B cell (primary cell): ENCODE results near the gene CCDC106. TPM values are rescaled to one million over a fixed set of nuclear protein-coding genes. Genes with fewer than 3 reads are reported as not detected.

ENCODE experiments used
- ATAC-seq: fragments of 200-7000 bp; cut with Tn5 transposase; one replicate; pipeline ENCODE4 v1.10.0; 2021; ENCODE audit warnings: low read depth, mild to moderate bottlenecking, moderate number of reproducible peaks, moderate library complexity
- CTCF ChIA-PET: fragments of 350-600 bp; sonication (Branson Sonifier 250); formaldehyde crosslinking; loops from one replicate; lab custom pipeline; 2021; ENCODE audit warnings: antibody characterized with exemption, inconsistent platforms; lab: Charles Lee
- POLR2A ChIA-PET: fragments of 350-600 bp; sonication (Branson Sonifier 250); formaldehyde crosslinking; loops from one replicate; lab custom pipeline; 2021; ENCODE audit warnings: antibody characterized with exemption; lab: Charles Lee
- DNase-seq: peaks from one replicate; pipeline ENCODE4 v3.0.0; 2013
- H2AFZ ChIP-seq: 2 replicates; pipeline ENCODE4 v1.6.1; 2012; ENCODE audit warnings: mild to moderate bottlenecking, low read depth, low read length; ENCODE audit not compliant: insufficient read depth, poor library complexity, severe bottlenecking
- H3K27ac ChIP-seq, 2 donors: 1 replicate in 1 of 2; 2 replicates in 1 of 2; pipeline ENCODE4 v1.5.1; 2012 to 2013; ENCODE audit warnings: low read length in 2 of 2, mild to moderate bottlenecking in 2 of 2, moderate library complexity in 1 of 2
- H3K27me3 ChIP-seq, 4 experiments: fragments of 200-600 bp in 1 of 4; sonication (generic) in 1 of 4; replicated peaks in 1 of 4; 1 replicate in 2 of 4; 2 replicates in 2 of 4; pipeline versions ENCODE4 v1.6.1 to v1.7.0; 2013 to 2016; ENCODE audit warnings: low read length in 3 of 4, mild to moderate bottlenecking in 2 of 4, mixed read lengths in 1 of 4, moderate library complexity in 1 of 4; ENCODE audit not compliant: insufficient read depth in 4 of 4, control insufficient read depth in 3 of 4; ENCODE audit errors: control extremely low read depth in 1 of 4
- H3K36me3 ChIP-seq, 2 experiments: replicated peaks in 1 of 2; 1 replicate in 1 of 2; 2 replicates in 1 of 2; pipeline versions ENCODE4 v1.6.1 to v1.7.1; 2013; ENCODE audit warnings: low read length in 1 of 2; ENCODE audit not compliant: insufficient read depth in 2 of 2, control insufficient read depth in 1 of 2; ENCODE audit errors: control extremely low read depth in 1 of 2, extremely low read depth in 1 of 2
- H3K4me1 ChIP-seq, 2 donors: fragments of 200-600 bp in 1 of 2; sonication (generic) in 1 of 2; 1 replicate in 1 of 2; 2 replicates in 1 of 2; pipeline versions ENCODE4 v1.5.1 to v1.6.1; 2013 to 2017; ENCODE audit warnings: low read length in 2 of 2; ENCODE audit not compliant: control insufficient read depth in 2 of 2, insufficient read depth in 2 of 2
- H3K4me2 ChIP-seq: replicated peaks from 2 replicates; pipeline ENCODE3; 2012; ENCODE audit warnings: mild to moderate bottlenecking, low read depth, low read length; ENCODE audit not compliant: poor library complexity, severe bottlenecking
- H3K4me3 ChIP-seq, 5 experiments: fragments of 200-600 bp in 1 of 5; sonication (generic) in 1 of 5; 1 replicate in 3 of 5; 2 replicates in 2 of 5; pipeline versions ENCODE4 v1.5.1 to v1.7.0; 2011 to 2016; ENCODE audit warnings: low read length in 4 of 5, mild to moderate bottlenecking in 4 of 5, low read depth in 2 of 5, control low read depth in 1 of 5, moderate library complexity in 1 of 5; ENCODE audit not compliant: insufficient read depth in 1 of 5; ENCODE audit errors: control extremely low read depth in 1 of 5, extremely low read depth in 1 of 5
- H3K79me2 ChIP-seq: fragments of 200-600 bp; sonication (generic); one replicate; pipeline ENCODE4 v1.6.0; 2016; ENCODE audit warnings: low read length; ENCODE audit not compliant: control insufficient read depth, insufficient read depth
- H3K9ac ChIP-seq: fragments of 200-600 bp; sonication (generic); 2 replicates; pipeline ENCODE4 v1.6.1; 2017; ENCODE audit warnings: mild to moderate bottlenecking, low read length, moderate library complexity
- H3K9me3 ChIP-seq, 3 donors: one replicate each; pipeline versions ENCODE4 v1.6.1 to v1.7.1; 2013; ENCODE audit warnings: low read length in 2 of 3; ENCODE audit not compliant: control insufficient read depth in 2 of 3, insufficient read depth in 1 of 3; ENCODE audit errors: control extremely low read depth in 1 of 3
- H4K20me1 ChIP-seq: 2 replicates; pipeline ENCODE4 v1.6.0; 2012; ENCODE audit warnings: mild to moderate bottlenecking, low read length; ENCODE audit not compliant: insufficient read depth, control insufficient read depth, poor library complexity, severe bottlenecking
- H3K27ac Mint-ChIP-seq: one replicate; pipeline ENCODE4 v1.8.0; 2021; ENCODE audit warnings: mixed read lengths
- H3K27me3 Mint-ChIP-seq: one replicate; pipeline ENCODE4 v1.8.0; 2021; ENCODE audit warnings: mixed read lengths
- H3K4me1 Mint-ChIP-seq: one replicate; pipeline ENCODE4 v1.8.0; 2021; ENCODE audit warnings: mixed read lengths
- H3K4me3 Mint-ChIP-seq: one replicate; pipeline ENCODE4 v1.8.0; 2021; ENCODE audit warnings: mixed read lengths
- H3K9me3 Mint-ChIP-seq: one replicate; pipeline ENCODE4 v1.8.0; 2022; ENCODE audit warnings: mixed read lengths; ENCODE audit not compliant: insufficient read depth
- EZH2 ChIP-seq: IDR thresholded peaks from 2 replicates; pipeline ENCODE4 v1.6.1; 2012; ENCODE audit warnings: borderline replicate concordance, low read depth, mild to moderate bottlenecking, moderate library complexity, low read length; ENCODE audit not compliant: insufficient read depth, poor library complexity, severe bottlenecking
- WGBS: methylation state at CpG from one replicate; pipeline ENCODE4 v1.1.5; 2013; ENCODE audit warnings: missing lambda C conversion rate; ENCODE audit not compliant: insufficient coverage; 5-methylcytosine and 5-hydroxymethylcytosine counted together
- intact Hi-C: fragments of 100-400 bp; cut with micrococcal nuclease; formaldehyde crosslinking; loops from one replicate; pipeline ENCODE4 v1.10.0; 2022
- polyA plus RNA-seq: library from polyadenylated mRNA; depleted of rRNA; stranded (reverse); fragments of >200 nt; gene quantifications from 2 replicates; pipeline ENCODE4 v1.2.3, GENCODE V29; 2012
- total RNA-seq, 2 donors: library from RNA; stranded (reverse); fragments of 120-200 nt in 1 of 2; gene quantifications; 1 replicate in 1 of 2; 2 replicates in 1 of 2; pipeline versions ENCODE4 v1.2.3 to v1.2.4, GENCODE V29; 2013 to 2022
- TF ChIP-seq, protein P1 (sequence below): fragments of 200-600 bp; IDR thresholded peaks from one replicate; pipeline ENCODE4 v1.8.0; 2022; ENCODE audit warnings: antibody characterized with exemption, mild to moderate bottlenecking

The CCDC106 gene
- total and polyA plus RNA-seq, 2 donors (not counting 1 experiment from before 2014, with no cell fraction given) = 25.2 to 52.1 TPM

DNA sequence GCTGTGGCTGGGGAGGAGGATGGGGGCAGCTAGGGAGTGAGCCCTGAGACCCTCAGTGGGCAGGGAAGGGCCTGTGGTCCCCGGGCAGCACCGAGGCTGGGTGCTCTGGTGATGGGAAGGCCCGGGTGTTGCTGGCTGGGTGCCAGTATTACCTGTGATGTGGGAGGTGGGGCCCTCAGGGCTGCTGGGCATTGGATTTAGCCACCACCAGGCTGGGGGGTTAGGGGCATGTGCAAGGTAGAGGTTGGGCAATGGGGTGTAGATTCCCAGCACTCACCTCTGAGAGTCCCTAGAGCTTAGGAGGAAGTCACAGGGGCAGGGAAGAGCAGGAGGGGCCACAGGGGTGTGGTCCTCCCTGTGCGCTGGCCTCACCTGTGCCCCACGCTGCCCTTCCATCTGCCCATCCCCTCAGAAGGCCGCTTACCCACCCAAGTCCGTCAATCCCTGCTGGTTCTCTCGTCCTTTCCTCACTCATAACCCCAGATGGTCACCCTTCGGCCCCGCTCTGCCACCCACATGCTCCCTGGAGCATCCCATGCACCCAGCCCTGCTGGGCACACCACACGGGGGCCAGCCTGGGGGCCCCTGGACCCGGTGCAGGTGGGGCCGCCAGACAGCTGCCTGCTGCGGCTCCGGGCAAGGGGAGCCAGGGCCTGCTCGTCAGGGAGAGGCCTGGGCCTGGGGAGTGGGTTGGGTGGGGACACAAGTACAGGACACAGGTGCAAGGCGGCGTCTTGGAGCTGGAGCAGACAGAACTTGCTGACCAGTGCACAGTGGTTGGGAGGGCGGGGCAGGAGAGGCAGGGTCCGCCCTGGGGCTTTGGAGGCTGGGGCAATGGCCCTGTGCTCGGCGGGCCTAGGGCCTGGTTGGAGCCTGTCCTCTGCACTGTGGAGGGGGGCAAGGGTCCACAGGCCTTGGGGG lies 39.5 kb downstream of the CCDC106 start:
- no peak overlapping the region for H3K4me3 Mint-ChIP-seq

More for the DNA sequence above, 39.5 kb downstream of the CCDC106 start:
- Mint-ChIP-seq H3K27me3 (no peaks in the 10 kb centered on the region), H3K4me1 (peaks cover 38% of the 10 kb centered on the region), H3K9me3 (no peaks in the 10 kb centered on the region), H3K27ac (peak overlapping the region; percentile 41)
- Histone ChIP-seq H3K27ac (peak overlapping the region in 1 of 2 donors; percentile 23), H3K79me2 (peaks cover 74% of the 10 kb centered on the region), H3K36me3 (peaks cover 0 to 86% of the 10 kb centered on the region in 2 experiments), H4K20me1 (peaks cover 93% of the 10 kb centered on the region), H3K4me1 (peaks cover 9 to 30% of the 10 kb centered on the region in 2 donors), H2AFZ (no peak overlapping the region), H3K4me3 (no peak overlapping the region), H3K27me3 (no peaks in the 10 kb centered on the region), H3K9me3 (no peaks in the 10 kb centered on the region), H3K4me2 (peak overlapping the region; percentile 39), H3K9ac (no peak overlapping the region)
- intact Hi-C loops = no loop called here
- TF ChIP-seq EZH2 = no peak
- TF ChIP-seq, protein P1, sequence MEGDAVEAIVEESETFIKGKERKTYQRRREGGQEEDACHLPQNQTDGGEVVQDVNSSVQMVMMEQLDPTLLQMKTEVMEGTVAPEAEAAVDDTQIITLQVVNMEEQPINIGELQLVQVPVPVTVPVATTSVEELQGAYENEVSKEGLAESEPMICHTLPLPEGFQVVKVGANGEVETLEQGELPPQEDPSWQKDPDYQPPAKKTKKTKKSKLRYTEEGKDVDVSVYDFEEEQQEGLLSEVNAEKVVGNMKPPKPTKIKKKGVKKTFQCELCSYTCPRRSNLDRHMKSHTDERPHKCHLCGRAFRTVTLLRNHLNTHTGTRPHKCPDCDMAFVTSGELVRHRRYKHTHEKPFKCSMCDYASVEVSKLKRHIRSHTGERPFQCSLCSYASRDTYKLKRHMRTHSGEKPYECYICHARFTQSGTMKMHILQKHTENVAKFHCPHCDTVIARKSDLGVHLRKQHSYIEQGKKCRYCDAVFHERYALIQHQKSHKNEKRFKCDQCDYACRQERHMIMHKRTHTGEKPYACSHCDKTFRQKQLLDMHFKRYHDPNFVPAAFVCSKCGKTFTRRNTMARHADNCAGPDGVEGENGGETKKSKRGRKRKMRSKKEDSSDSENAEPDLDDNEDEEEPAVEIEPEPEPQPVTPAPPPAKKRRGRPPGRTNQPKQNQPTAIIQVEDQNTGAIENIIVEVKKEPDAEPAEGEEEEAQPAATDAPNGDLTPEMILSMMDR = no peak
- DNase-seq = no peak
- ATAC-seq = no peak
- ChIA-PET POLR2A (no interaction called here), CTCF (no interaction called here)
- WGBS = 98% methylated on average over 19 of the region's 22 CpGs
